B cell (primary cell): ENCODE results near the gene TYRP1.
"Not testable (repeated sequence)": the region's sequence is repeated elsewhere in the genome, so short reads cannot be mapped to it uniquely, and the experiment has no call there.

Experiments
- CTCF ChIP-seq: fragments of 200-600 bp; IDR thresholded peaks from one replicate; pipeline ENCODE4 v1.8.0; 2022; ENCODE audit warnings: antibody characterized with exemption, mild to moderate bottlenecking
- EZH2 ChIP-seq: IDR thresholded peaks from 2 replicates; pipeline ENCODE4 v1.6.1; 2012; ENCODE audit warnings: borderline replicate concordance, low read depth, mild to moderate bottlenecking, moderate library complexity, low read length; ENCODE audit not compliant: insufficient read depth, poor library complexity, severe bottlenecking

GRCh38 chr9:12677462-12678126, 15.6 kb upstream of the TYRP1 start:
- TF ChIP-seq EZH2, CTCF: not testable (repeated sequence)
